Activated CD4-positive, alpha-beta T cell treated with anti-CD3 and anti-CD28 coated beads, Interleukin-10, Interleukin-2, amounts not matched to agents 100 ng/mL and 50 ng/mL, durations not matched to agents 16 hours and 8 hours (primary cell): ENCODE measurements around the gene NCOR1.
"Not testable (repeated sequence)": the region's sequence is repeated elsewhere in the genome, so short reads cannot be mapped to it uniquely, and the experiment has no call there.

ENCODE experiments used
- DNase-seq: peaks from one replicate; pipeline ENCODE4 v3.0.0-alpha.2; 2020

NCOR1 gene

GRCh38 chr17:16214190-16215001, 938 bp downstream of the NCOR1 start:
- no peak for DNase-seq

- DNase-seq: no peak
These were observed 2.5 kb downstream of the NCOR1 start for GRCh38 chr17:16212793-16213192.

GRCh38 chr17:16211590-16211989, 3.7 kb downstream of the NCOR1 start:
- DNase-seq: no peak

- not testable (repeated sequence) for DNase-seq
These were observed 10.6 kb downstream of the NCOR1 start for GRCh38 chr17:16204763-16205162.

GRCh38 chr17:16202554-16203500, 12.5 kb downstream of the NCOR1 start:
- not testable (repeated sequence) for DNase-seq

- not testable (repeated sequence) for DNase-seq
These were observed 13.6 kb downstream of the NCOR1 start for GRCh38 chr17:16201693-16202131.

- DNase-seq: no peak
These were observed 16.2 kb downstream of the NCOR1 start for GRCh38 chr17:16199093-16199492.

- DNase-seq: no peak
These were observed 18.1 kb downstream of the NCOR1 start for GRCh38 chr17:16197276-16197675.

GRCh38 chr17:16194307-16194835, 21.0 kb downstream of the NCOR1 start:
- not testable (repeated sequence) for DNase-seq

- no peak for DNase-seq
These were observed 23.7 kb downstream of the NCOR1 start for GRCh38 chr17:16191604-16192003.

GRCh38 chr17:16190703-16191360, 24.5 kb downstream of the NCOR1 start:
- DNase-seq: no peak

- DNase-seq: no peak
These were observed 25.5 kb downstream of the NCOR1 start for GRCh38 chr17:16189791-16190348.

GRCh38 chr17:16187642-16188041, 27.7 kb downstream of the NCOR1 start:
- no peak for DNase-seq

GRCh38 chr17:16181581-16181980, 33.8 kb downstream of the NCOR1 start:
- DNase-seq: no peak

GRCh38 chr17:16178836-16179235, 36.5 kb downstream of the NCOR1 start:
- DNase-seq: no peak

- no peak for DNase-seq
These were observed 43.7 kb downstream of the NCOR1 start for GRCh38 chr17:16171613-16172012.

GRCh38 chr17:16166766-16167165, 48.6 kb downstream of the NCOR1 start:
- peak; percentile 58 for DNase-seq

- no peak for DNase-seq
These were observed 56.6 kb downstream of the NCOR1 start for GRCh38 chr17:16158714-16159113.

- no peak for DNase-seq
These were observed 59.8 kb downstream of the NCOR1 start for GRCh38 chr17:16155536-16155935.

- not testable (repeated sequence) for DNase-seq
These were observed 63.0 kb downstream of the NCOR1 start for GRCh38 chr17:16152326-16152725.

GRCh38 chr17:16150251-16150856, 65.0 kb downstream of the NCOR1 start:
- no peak for DNase-seq

GRCh38 chr17:16148596-16148995, 66.7 kb downstream of the NCOR1 start:
- DNase-seq: no peak
